Fibroblast of lung (primary cell): ENCODE measurements around the gene DIS3L2.

Source experiments
- CTCF ChIP-seq, 2 donors: IDR thresholded peaks in 1 of 2; conservative IDR thresholded peaks in 1 of 2; 1 replicate in 1 of 2; 2 replicates in 1 of 2; pipeline ENCODE4 v1.5.1; 2011 to 2012; ENCODE audit warnings: low read length in 2 of 2, control low read depth in 1 of 2, inconsistent platforms in 1 of 2, low read depth in 1 of 2, mild to moderate bottlenecking in 1 of 2
- EZH2 ChIP-seq: IDR thresholded peaks from 2 replicates; pipeline ENCODE4 v1.5.1; 2012; ENCODE audit warnings: low read length, control low read depth, mild to moderate bottlenecking; ENCODE audit errors: missing control alignments

DNA sequence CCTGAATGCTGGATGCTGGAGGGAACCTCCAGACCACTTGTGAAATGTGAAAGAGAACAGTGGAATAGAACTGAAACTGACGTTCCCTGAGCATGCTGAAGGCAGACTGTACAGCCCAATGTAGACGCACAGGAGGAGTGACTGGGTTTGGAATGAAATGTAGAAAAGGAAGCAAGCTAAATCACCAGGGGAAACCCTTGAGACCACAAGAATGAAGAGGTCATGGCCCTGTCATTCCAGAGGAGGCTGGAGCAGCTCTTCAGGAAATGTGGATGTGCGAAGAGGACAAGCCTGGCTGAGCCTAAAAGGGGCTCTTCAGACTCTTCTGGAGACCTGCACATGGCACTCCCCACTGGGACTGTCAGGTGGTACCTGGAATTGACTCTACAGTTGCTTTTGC, 298.6 kb downstream of the DIS3L2 start:
- TF ChIP-seq EZH2 (no peak), CTCF (conservative IDR thresholded peaks at IDR 0.05 in 1 of 2, IDR thresholded peaks at IDR 0.05 in 1 of 2; ENCODE audit: low read depth in 1 of 2, low read length in 2 of 2) (no peak)
